GDM1 (cell line): ENCODE data around the gene SNX13.
"Not testable (repeated sequence)": the region's sequence is repeated elsewhere in the genome, so short reads cannot be mapped to it uniquely, and the experiment has no call there.

Experiments
- DNase-seq: peaks from one replicate; lab custom pipeline; 2025; lab: John Stamatoyannopoulos, UW

The SNX13 gene

GRCh38 chr7:17849504-17849903, 90.8 kb downstream of the SNX13 start:
- DNase-seq: no peak

DNA sequence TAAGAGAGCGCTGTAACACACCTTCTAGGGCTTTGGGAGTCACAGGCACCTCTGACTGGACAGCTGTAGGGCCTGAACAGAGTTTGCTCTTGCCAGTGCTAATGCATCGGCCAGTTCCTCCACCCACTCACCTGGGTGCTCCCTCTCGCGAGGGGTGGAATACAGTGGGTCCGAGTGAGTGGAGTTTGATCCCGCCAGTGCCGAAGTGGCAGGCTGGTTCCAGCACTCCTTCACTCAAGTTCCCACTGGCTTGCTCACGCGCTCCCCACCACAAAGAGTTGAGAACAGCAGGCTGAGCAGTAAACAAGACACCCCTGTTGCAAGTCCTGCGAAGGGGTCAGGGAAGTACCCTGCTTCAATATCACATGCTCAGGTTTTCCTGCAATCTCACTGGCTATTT, 91.8 kb downstream of the SNX13 start:
- no peak for DNase-seq

DNA sequence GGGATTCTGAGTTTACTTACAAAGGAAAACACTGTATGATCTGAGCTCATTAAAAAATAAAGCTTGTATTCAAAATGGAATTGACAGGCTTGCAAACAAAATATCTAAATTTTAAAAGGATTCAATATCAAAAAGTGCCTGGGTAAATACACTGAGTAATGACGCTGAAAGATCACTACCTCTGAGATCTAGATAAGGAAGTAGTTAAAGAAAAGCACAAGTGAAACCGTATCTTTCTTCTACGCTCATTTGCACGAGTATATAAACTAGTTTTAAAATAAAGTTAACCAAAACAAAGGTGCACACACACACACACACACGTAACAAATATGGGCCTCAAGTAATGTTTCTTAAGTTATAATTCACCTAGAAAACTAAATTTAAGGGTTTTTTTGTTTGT, 93.4 kb downstream of the SNX13 start:
- DNase-seq: no peak

DNA sequence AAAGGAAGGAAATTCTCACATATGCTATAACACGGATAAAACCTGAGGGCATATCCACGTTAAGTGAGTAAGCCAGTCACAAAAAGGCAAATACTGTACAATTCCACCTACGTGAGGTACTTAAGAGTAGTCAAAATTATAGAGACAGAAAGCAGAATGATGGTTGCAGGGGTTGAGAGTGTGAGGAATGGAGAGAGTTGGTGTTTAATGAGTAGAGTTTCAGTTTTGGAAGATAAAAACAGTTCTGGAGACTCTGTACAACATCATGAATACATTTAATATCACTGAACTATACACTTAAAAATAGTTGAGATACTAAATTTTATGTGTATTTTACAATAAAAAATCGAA, 95.1 kb downstream of the SNX13 start:
- no peak for DNase-seq

GRCh38 chr7:17844514-17845196, 95.6 kb downstream of the SNX13 start:
- DNase-seq: no peak

GRCh38 chr7:17844022-17844421, 96.3 kb downstream of the SNX13 start:
- no peak for DNase-seq

DNA sequence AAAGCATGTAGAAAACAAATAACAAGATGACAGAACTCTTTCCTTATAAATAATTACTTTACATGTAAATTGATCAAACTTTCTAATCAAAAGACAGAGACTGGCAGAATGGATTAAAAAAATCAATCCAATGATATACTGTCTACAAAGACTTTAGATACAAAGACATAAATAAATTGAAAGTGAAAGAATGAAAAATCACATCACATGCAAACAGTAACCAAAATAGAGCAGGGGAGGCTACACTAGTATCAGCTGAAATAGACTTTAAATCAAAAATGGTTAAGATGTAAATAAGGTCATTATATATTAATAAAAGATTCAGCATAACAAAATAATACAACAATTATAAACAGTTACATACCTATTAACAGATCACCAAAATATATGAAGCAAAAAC, 97.3 kb downstream of the SNX13 start:
- DNase-seq: no peak

DNA sequence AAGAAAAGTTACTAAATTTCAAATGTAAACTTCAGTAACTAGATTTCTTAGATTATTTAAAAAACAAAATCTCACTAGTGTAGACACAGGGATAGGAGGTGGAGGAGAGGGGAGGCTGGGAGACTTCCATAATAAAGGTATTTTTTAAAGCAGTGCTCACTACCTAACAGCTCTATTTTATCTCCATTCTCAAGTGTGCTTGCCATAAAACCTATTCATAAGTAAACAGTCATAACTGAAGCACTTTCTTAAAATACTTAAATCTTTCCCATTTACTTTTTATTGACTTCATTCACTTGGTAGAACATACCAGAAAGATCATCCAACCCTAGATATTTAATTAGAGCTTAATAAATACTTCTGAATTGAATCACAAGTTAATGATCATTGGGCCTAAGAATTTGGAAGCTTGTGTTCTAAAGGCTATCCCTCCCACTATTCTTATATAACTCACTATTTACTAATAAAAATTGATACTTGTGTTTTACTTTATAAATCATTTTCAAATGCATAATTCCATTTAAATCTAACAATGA, 107.4 kb downstream of the SNX13 start:
- no peak for DNase-seq

DNA sequence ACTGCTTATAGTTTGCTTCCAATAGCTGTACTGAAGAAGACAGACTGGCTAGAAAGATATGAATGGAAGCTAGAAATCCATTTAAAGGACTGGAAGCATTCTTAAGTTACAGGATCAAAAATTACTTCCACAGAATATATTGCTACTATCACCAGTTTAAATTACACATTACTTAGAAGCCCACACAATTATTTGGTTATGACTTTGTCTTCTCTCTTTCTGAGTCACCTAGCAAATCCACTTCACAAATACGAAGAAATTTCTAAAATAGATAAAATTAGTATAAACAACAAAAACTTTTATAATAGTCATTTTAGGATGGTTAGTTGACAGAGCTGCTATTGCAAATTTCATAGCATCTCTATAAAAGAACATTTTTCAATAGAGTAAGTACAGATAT, 108.1 kb downstream of the SNX13 start:
- no peak for DNase-seq

GRCh38 chr7:17830206-17830605, 110.1 kb downstream of the SNX13 start:
- DNase-seq: no peak

GRCh38 chr7:17829001-17829400, 111.3 kb downstream of the SNX13 start:
- no peak for DNase-seq

DNA sequence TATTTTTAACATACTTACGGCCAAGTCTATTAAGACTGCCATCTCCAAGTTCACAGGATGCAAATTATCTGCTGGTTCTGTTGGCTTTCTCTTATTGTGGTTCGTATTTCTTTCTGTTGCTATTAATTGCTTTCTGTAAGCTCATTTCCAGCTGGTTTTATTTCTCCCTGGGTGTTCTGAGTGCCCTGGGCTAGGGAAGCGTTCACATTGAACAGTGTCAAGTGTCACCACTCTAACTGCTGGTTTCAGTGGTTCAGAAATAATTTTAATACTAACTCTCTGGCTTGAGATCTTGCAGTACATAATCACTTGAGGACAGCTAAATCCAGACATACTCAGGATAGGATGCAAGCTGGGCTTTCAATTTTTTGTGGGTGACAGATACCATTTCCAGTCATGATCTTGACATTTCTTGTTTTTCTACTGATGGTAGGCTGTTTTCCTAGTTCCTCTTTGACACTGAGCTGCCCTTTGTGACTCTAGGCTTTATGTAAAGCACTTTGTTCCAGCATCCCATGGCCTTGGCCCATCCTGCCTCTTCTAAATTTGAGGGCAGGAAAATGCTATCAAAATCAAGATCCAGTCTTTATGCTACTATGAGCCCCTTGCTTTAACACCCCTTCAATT, 117.6 kb downstream of the SNX13 start:
- DNase-seq: no peak

DNA sequence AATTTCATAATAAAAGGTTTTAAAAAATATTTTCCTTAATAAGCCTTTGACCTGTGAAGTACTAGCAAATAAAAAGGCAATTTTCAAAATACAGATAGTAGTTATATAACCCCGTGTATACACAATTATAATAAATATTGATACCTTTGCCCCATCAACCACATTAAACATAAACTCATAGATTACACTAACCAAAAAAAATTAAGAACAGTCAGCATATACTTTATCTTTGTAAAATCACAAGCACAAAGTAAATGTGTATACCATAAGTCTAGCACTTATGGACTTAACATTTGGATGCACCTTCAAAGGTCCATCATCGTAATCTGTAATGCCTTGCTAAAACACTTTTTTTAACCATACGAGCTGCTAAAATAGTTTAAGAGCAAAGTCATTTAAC, 123.4 kb downstream of the SNX13 start:
- DNase-seq: no peak

DNA sequence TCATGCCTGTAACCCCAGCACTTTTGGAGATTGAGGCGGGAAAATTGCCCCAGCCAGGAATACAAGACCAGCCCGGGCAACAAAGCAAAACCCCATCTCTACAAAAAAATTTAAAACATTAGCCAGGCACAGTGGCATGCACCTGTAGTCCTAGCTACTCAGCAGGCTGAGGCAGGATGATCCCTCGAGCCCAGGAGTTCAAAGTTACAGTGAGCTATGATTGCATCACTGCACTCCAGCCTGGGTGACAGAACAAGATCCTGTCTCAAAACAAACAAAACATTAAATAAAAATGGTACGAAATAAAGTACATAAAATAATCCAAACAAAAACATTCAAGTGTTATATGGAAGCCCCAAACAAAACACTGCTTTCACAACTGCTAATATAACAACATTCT, 125.0 kb downstream of the SNX13 start:
- no peak for DNase-seq

GRCh38 chr7:17814058-17814457, 126.2 kb downstream of the SNX13 start:
- DNase-seq: no peak

DNA sequence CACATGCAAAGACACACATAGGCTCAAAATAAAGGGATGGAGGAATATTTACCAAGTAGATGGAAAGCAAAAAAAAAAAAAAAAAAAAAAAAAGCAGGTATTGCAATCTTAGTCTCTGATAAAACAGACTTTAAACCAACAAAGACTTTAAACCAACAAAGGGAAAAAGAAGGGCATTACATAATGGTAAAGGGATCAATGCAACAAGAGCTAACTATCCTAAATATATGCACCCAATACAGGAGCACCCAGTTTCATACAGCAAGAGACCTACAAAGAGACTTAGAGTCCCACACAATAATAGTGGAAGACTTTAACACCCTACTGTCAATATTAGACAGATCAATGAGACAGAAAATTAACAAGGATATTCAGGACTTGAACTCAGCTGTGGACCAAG, 131.1 kb downstream of the SNX13 start:
- DNase-seq: not testable (repeated sequence)

GRCh38 chr7:17807242-17807641, 133.1 kb downstream of the SNX13 start:
- no peak for DNase-seq

GRCh38 chr7:17806631-17807030, 133.7 kb downstream of the SNX13 start:
- DNase-seq: no peak

DNA sequence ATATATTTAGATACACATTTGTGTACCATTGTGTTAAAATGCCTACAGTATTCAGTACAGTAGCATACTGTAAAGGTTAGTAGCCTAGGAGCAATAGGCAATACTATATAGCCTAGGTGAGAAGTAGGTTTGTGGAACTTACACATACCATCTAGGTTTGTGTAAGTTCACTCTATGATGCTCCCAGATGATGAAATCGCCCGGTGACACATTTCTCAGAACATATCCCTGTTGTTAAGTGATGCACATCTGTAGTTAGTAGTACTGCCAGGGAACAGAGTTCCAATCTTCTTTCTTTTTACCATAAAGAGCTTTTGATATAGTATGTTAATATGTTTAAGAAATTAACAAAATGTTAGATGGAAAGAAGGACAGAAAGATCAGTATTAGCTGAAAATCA, 138.2 kb downstream of the SNX13 start:
- DNase-seq: no peak

DNA sequence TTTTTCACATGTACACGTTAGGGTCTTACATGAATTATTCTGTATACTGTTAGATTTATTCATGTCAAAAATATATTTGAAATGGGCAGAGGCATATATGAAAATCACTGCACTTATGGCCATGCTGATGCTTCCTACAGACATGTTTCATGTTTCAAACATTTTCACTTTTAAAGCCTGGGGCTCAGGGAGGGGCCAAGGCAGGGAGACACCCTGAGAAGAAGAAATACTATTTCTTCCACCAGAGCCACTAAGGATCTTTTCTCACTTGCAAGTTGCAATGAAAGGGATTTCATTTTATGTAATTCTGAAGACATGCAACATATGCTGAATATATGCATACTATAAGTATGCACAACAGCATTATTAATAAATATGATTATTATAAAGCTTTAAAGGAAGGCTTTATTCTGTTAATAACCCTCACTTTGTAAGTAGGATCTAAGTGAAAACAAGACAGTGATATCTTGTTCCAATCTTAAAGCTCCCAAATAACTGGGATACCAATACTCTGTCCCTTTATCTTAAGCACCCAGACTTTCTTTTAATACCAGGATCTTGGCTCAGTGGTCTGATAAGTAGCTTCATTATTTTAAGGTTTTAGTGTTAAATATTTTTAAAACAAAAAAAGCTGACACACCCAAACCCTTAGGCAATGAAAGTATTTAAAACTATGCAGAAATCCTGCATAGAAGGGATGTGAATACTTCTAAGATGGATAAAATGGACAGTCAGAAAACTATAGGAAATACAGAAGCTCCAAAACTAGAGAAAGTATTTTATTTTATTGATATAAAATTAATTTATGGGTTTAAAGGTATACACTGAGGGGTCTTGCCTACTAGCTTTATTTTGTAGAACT, 148.0 kb downstream of the SNX13 start:
- no peak for DNase-seq

- no peak for DNase-seq
These were observed 153.0 kb downstream of the SNX13 start for GRCh38 chr7:17787257-17787656.

GRCh38 chr7:17786314-17786852, 153.9 kb downstream of the SNX13 start:
- no peak for DNase-seq

DNA sequence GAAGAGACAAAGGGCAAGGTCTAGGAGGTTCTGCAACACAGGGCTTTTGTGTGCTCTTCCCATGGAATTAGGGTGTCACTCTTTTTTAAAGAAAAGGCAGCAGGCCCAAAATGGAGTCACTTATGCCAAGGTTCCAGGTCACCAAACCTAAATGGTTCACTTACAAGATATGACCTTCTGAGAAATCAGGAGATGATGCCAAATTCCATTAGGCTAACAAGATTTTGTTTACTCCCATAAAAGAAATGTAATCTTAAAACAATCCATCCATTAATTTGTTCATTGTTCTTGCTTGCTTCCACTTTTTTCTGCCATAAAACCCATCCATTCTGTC, 158.1 kb downstream of the SNX13 start:
- DNase-seq: no peak
